HepG2 (cell line): ENCODE measurements around the gene HPS3. TPM values are rescaled to one million over a fixed set of nuclear protein-coding genes. Genes with fewer than 3 reads are reported as not detected.

Source experiments
- ARID4A ChIP-seq: sonication (generic); formaldehyde crosslinking; IDR thresholded peaks from 2 replicates; pipeline ENCODE4 v1.5.0; 2020; ENCODE audit warnings: mild to moderate bottlenecking, missing genetic modification reagents, borderline replicate concordance
- ATF5 ChIP-seq: sonication (generic); formaldehyde crosslinking; IDR thresholded peaks from 2 replicates; pipeline ENCODE4 v1.4.0; 2020; ENCODE audit warnings: mild to moderate bottlenecking, low read depth, missing genetic modification reagents
- ATF7 ChIP-seq, 2 experiments: fragments of 450-650 bp in 1 of 2; sonication (generic) in 1 of 2; formaldehyde crosslinking in 1 of 2; IDR thresholded peaks; 2 replicates each; pipeline versions ENCODE4 v1.4.0 to v1.6.1; 2016 to 2020; ENCODE audit warnings: antibody characterized with exemption in 1 of 2, mild to moderate bottlenecking in 1 of 2, missing genetic modification reagents in 1 of 2
- DR1 ChIP-seq: sonication (generic); formaldehyde crosslinking; IDR thresholded peaks from 2 replicates; pipeline ENCODE4 v1.8.0; 2021; ENCODE audit warnings: mild to moderate bottlenecking, missing genetic modification reagents, inconsistent platforms
- ETV5 ChIP-seq: IDR thresholded peaks from 2 replicates; pipeline ENCODE4 v1.6.1; 2018; ENCODE audit warnings: missing biosample characterization, missing genetic modification reagents, inconsistent platforms, borderline replicate concordance
- FOXA3 ChIP-seq: IDR thresholded peaks from 2 replicates; pipeline ENCODE4 v1.6.1; 2016; ENCODE audit warnings: missing genetic modification reagents, missing compliant biosample characterization
- NRL ChIP-seq: sonication (generic); formaldehyde crosslinking; IDR thresholded peaks from 2 replicates; pipeline ENCODE4 v1.5.0; 2020; ENCODE audit warnings: missing genetic modification reagents, mild to moderate bottlenecking, moderate library complexity, borderline replicate concordance
- PHB2 ChIP-seq: fragments of 450-650 bp; IDR thresholded peaks from 2 replicates; pipeline ENCODE4 v1.6.1; 2018; ENCODE audit not compliant: partially characterized antibody
- SAFB2 ChIP-seq: sonication (generic); formaldehyde crosslinking; IDR thresholded peaks from 2 replicates; pipeline ENCODE4 v1.5.1; 2020; ENCODE audit warnings: missing genetic modification reagents, low read depth, mild to moderate bottlenecking, borderline replicate concordance
- SATB2 ChIP-seq: sonication (generic); formaldehyde crosslinking; IDR thresholded peaks from 2 replicates; pipeline ENCODE4 v1.5.0; 2020; ENCODE audit warnings: missing genetic modification reagents
- ZFY ChIP-seq: sonication (generic); formaldehyde crosslinking; IDR thresholded peaks from 2 replicates; pipeline ENCODE4 v1.4.0; 2020; ENCODE audit warnings: missing genetic modification reagents
- ZNF12 ChIP-seq: sonication (generic); formaldehyde crosslinking; IDR thresholded peaks from 2 replicates; pipeline ENCODE4 v1.5.0; 2020; ENCODE audit warnings: missing genetic modification reagents
- ZNF737 ChIP-seq: sonication (generic); formaldehyde crosslinking; IDR thresholded peaks from 2 replicates; pipeline ENCODE4 v1.5.0; 2020; ENCODE audit warnings: missing genetic modification reagents, mild to moderate bottlenecking, borderline replicate concordance
- ZNF788 ChIP-seq: sonication (generic); formaldehyde crosslinking; IDR thresholded peaks from 2 replicates; pipeline ENCODE4 v1.5.0; 2020; ENCODE audit warnings: mild to moderate bottlenecking, missing genetic modification reagents, borderline replicate concordance
- ZZZ3 ChIP-seq: sonication (generic); formaldehyde crosslinking; IDR thresholded peaks from 2 replicates; pipeline ENCODE4 v1.4.0; 2020; ENCODE audit warnings: missing genetic modification reagents, mild to moderate bottlenecking, borderline replicate concordance
- polyA plus RNA-seq, 8 experiments: library from polyadenylated mRNA; depleted of rRNA in 3 of 8; stranded (reverse) in 7 of 8; unstranded in 1 of 8; fragments of >200 nt; fragmentation: Illumina TruSeq in 4 of 8; extraction: Trizol in 4 of 8; gene quantifications; 2 replicates each; pipeline versions ENCODE4 v1.2.1 to v1.2.3, GENCODE V29; 2011 to 2016; ENCODE audit warnings: low read depth in 4 of 8, missing spikeins in 1 of 8, mixed read lengths in 1 of 8; ENCODE audit not compliant: insufficient read depth in 1 of 8
- total RNA-seq, 5 experiments: library from RNA; depleted of rRNA; stranded (reverse); fragments of >200 nt; fragmentation: Illumina TruSeq; extraction: Trizol; gene quantifications; 2 replicates each; pipeline ENCODE4 v1.2.3, GENCODE V29; 2016; ENCODE audit warnings: low read depth in 1 of 5
- TF ChIP-seq, protein P1 (sequence below): sonication (generic); formaldehyde crosslinking; IDR thresholded peaks from 2 replicates; pipeline ENCODE4 v1.5.0; 2020; ENCODE audit warnings: mild to moderate bottlenecking, missing genetic modification reagents
- TF ChIP-seq, protein P2 (sequence below): sonication (generic); formaldehyde crosslinking; IDR thresholded peaks from 2 replicates; pipeline ENCODE4 v1.4.0; 2020; ENCODE audit warnings: missing genetic modification reagents
- TF ChIP-seq, protein P3 (sequence below): sonication (generic); formaldehyde crosslinking; IDR thresholded peaks from 2 replicates; pipeline ENCODE4 v1.5.0; 2020; ENCODE audit warnings: missing genetic modification reagents

HPS3 gene
- total and polyA plus RNA-seq, 2 of the 13 experiments (the other 11 are each of a cell fraction or from before 2014, with no cell fraction given), result 9.5 to 18.9 TPM

DNA sequence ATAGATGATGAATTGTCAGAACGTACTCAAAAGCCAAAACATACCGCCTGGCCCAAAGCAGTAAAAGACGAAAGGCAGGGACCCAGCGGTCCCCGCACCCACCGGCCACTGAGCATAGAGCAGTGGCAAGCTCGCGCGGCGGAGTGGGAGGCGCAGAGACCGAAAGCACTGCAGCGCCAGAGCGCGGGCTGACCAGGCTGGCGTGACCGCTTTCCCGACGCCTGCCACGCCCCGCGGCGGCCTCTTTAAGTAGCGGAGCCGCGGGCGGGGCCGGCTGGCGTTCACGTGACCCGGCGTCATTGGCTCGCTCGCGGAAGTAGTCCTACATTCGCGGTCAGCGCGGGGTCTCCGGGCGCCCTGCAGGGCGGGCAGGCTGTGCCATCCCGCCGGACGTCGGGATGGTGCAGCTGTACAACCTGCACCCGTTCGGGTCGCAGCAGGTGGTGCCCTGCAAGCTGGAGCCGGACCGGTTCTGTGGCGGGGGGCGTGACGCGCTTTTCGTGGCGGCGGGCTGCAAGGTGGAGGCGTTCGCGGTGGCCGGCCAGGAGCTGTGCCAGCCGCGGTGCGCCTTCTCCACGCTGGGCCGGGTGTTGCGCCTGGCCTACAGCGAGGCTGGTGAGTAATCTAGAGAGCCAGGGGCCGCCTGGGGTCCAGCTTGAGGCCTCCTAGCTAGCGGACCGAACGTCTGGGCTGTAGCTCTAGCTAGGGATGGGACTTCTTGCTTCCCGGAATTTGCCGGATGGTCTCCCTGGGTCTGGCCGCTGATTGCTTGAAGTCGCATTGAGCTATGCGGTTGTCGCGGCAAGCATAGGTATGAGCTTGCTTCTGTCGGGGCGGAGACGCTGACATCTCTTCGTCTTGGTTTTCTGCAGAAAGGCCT is at the start of gene HPS3 (continued):
- TF ChIP-seq ZNF12 (CRISPR knock-in tag) (peak; percentile 56), ZFY (CRISPR knock-in tag) (peak; percentile 84), NRL (CRISPR knock-in tag) (peak; percentile 95), ZNF737 (CRISPR knock-in tag) (no peak), ZZZ3 (peak; percentile 74; the same call in 1 of the 2 replicates), FOXA3 (CRISPR knock-in tag) (no peak), ATF7 (IDR thresholded peaks at IDR 0.05) (no peak), ATF7 (CRISPR knock-in tag; IDR thresholded peaks at IDR 0.05) (no peak), ARID4A (CRISPR knock-in tag) (peak; percentile 95), PHB2 (no peak), DR1 (peak; percentile 97), SATB2 (CRISPR knock-in tag) (peak; percentile 50; the same call in 1 of the 2 replicates), SAFB2 (CRISPR knock-in tag) (0 out of 2 replicates have a peak, but pooled peaks have one; percentile 48), ATF5 (CRISPR knock-in tag) (no peak), ETV5 (CRISPR knock-in tag) (peak; percentile 42; the same call in 1 of the 2 replicates), ZNF788 (CRISPR knock-in tag) (peak; percentile 82)
- TF ChIP-seq, protein P1, sequence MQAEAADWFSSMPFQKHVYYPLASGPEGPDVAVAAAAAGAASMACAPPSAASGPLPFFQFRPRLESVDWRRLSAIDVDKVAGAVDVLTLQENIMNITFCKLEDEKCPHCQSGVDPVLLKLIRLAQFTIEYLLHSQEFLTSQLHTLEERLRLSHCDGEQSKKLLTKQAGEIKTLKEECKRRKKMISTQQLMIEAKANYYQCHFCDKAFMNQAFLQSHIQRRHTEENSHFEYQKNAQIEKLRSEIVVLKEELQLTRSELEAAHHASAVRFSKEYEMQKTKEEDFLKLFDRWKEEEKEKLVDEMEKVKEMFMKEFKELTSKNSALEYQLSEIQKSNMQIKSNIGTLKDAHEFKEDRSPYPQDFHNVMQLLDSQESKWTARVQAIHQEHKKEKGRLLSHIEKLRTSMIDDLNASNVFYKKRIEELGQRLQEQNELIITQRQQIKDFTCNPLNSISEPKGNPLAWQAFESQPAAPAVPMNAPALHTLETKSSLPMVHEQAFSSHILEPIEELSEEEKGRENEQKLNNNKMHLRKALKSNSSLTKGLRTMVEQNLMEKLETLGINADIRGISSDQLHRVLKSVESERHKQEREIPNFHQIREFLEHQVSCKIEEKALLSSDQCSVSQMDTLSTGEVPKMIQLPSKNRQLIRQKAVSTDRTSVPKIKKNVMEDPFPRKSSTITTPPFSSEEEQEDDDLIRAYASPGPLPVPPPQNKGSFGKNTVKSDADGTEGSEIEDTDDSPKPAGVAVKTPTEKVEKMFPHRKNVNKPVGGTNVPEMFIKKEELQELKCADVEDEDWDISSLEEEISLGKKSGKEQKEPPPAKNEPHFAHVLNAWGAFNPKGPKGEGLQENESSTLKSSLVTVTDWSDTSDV (CRISPR knock-in tag), result no peak
- TF ChIP-seq, protein P2, sequence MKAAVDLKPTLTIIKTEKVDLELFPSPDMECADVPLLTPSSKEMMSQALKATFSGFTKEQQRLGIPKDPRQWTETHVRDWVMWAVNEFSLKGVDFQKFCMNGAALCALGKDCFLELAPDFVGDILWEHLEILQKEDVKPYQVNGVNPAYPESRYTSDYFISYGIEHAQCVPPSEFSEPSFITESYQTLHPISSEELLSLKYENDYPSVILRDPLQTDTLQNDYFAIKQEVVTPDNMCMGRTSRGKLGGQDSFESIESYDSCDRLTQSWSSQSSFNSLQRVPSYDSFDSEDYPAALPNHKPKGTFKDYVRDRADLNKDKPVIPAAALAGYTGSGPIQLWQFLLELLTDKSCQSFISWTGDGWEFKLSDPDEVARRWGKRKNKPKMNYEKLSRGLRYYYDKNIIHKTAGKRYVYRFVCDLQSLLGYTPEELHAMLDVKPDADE, result 0 out of 2 replicates have a peak, but pooled peaks have one; percentile 56
- TF ChIP-seq, protein P3, sequence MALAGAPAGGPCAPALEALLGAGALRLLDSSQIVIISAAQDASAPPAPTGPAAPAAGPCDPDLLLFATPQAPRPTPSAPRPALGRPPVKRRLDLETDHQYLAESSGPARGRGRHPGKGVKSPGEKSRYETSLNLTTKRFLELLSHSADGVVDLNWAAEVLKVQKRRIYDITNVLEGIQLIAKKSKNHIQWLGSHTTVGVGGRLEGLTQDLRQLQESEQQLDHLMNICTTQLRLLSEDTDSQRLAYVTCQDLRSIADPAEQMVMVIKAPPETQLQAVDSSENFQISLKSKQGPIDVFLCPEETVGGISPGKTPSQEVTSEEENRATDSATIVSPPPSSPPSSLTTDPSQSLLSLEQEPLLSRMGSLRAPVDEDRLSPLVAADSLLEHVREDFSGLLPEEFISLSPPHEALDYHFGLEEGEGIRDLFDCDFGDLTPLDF (CRISPR knock-in tag), result peak; percentile 91
